Stimulated activated CD4-positive, alpha-beta T cell treated with anti-CD3 and anti-CD28 coated beads, TNF-alpha, amount 100 ng/mL, for 48 hours (primary cell): ENCODE measurements around the gene LOXL3.
"Not testable (repeated sequence)": the region's sequence is repeated elsewhere in the genome, so short reads cannot be mapped to it uniquely, and the experiment has no call there.

ENCODE experiments used
- DNase-seq, 3 donors: peaks; one replicate each; pipeline ENCODE4 v3.0.0-alpha.2; 2020; ENCODE audit warnings: low read depth in 3 of 3

The LOXL3 gene

DNA sequence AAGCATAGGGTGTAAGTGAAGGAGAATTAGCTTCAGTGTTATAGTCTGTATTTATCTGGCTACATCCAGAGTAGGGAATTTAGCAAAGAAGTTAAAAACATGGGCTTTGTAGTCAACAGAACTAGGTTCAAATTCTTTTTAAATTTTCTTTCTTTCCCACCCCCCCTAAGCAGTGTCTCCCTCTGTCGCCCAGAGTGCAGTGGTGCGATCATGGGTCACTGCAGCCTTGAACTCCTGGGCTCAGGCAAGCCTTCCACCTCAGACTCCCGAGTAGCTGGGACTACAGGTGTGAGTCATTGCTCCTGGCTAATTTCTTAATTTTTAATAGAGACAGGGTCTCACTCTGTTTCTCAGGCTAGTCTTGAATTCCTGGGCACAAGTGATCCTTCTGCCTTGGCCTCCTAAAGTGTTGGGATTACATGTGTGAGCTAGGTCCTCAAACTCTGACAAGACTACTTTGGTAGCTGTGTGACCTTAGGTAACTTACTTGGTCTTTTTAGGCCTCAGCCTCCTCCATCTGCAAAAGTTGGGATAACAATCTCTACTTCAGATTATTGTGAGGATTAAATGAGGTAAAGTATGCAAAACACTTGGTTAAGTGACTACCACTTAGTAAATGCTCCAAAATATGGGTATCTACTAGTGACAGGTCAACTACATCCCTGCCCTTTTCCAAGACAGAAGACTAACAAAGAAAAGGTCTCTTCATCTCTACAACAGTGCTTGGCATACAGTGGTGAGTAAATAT lies 18.6 kb upstream of the LOXL3 start:
- DNase-seq = no peak

GRCh38 chr2:74571058-74571457 lies 17.3 kb upstream of the LOXL3 start:
- no peak for DNase-seq

GRCh38 chr2:74569686-74570085 lies 15.9 kb upstream of the LOXL3 start:
- DNase-seq = no peak

DNA sequence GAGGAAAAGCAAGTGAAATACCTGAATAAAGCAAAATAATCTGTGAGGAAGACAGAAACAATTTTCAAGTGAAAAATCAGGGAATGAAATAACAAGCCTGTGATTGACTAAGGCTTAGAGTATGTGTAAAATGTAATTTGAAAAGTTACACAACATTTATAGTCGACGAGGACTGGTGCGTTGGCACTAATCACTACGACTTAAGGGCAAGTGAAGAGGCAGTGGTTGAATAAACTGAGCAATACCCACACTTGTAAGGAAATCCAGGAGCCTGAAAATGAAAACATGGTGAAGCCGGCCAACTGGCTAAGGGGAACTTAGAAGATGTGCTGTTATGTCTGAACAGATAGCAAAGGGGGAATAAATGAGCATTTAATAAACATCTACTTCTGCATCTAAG lies 14.1 kb upstream of the LOXL3 start:
- no peak for DNase-seq

GRCh38 chr2:74566754-74567085 lies 13.0 kb upstream of the LOXL3 start:
- DNase-seq = no peak

GRCh38 chr2:74566076-74566753 lies 12.5 kb upstream of the LOXL3 start:
- no peak for DNase-seq

DNA sequence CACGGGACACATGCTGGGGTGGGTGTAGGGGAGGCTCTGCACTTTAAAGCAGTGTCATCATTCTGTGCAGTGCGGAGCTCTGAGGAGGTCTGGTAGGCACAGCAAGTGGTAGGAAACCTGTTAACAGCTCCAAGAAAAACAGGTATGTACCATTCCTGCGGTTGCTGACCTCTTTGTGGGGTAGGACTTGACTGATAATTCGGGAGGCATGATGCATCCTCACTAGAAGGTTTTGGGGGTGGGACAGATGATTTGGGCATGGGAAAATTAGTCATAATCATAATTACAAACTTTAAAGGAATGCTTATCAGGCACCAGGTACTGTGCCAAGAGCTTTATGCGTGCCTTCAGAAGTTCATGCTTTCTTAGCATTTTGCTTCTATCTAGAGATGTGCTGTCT lies 10.5 kb upstream of the LOXL3 start:
- DNase-seq = no peak

- DNase-seq = no peak
Observed at GRCh38 chr2:74562126-74562775, 8.5 kb upstream of the LOXL3 start.

GRCh38 chr2:74561022-74561421 lies 7.3 kb upstream of the LOXL3 start:
- DNase-seq = not testable (repeated sequence)

GRCh38 chr2:74560591-74560990 lies 6.8 kb upstream of the LOXL3 start:
- no peak for DNase-seq

GRCh38 chr2:74559912-74560311 lies 6.2 kb upstream of the LOXL3 start:
- no peak for DNase-seq

- DNase-seq = no peak
Observed at GRCh38 chr2:74558284-74559230, 4.8 kb upstream of the LOXL3 start.

DNA sequence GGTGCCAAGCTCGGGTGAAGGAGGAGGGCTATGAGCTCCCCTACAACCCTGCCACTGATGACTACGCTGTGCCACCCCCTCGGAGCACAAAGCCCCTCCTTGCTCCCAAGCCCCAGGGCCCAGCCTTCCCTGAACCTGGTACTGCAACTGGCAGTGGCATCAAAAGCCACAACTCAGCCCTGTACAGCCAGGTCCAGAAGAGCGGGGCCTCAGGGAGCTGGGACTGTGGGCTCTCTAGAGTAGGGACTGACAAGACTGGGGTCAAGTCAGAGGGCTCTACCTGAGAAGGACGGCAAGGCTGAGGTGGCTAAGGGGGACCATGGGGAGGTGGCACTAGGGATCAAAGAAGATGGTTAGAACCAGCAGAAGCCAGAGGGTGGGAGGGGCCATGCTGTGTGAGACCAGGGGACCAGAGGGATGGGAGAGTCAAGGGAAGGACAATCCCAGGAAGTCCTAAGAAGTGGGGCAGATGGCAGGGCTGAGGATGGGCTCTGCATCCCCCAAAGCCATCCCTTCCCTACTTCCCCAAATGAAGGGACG lies 3.2 kb upstream of the LOXL3 start:
- no peak for DNase-seq

- no peak for DNase-seq
Observed at GRCh38 chr2:74556159-74556558, 2.4 kb upstream of the LOXL3 start.

GRCh38 chr2:74555610-74556103 lies 1.9 kb upstream of the LOXL3 start:
- no peak for DNase-seq

DNA sequence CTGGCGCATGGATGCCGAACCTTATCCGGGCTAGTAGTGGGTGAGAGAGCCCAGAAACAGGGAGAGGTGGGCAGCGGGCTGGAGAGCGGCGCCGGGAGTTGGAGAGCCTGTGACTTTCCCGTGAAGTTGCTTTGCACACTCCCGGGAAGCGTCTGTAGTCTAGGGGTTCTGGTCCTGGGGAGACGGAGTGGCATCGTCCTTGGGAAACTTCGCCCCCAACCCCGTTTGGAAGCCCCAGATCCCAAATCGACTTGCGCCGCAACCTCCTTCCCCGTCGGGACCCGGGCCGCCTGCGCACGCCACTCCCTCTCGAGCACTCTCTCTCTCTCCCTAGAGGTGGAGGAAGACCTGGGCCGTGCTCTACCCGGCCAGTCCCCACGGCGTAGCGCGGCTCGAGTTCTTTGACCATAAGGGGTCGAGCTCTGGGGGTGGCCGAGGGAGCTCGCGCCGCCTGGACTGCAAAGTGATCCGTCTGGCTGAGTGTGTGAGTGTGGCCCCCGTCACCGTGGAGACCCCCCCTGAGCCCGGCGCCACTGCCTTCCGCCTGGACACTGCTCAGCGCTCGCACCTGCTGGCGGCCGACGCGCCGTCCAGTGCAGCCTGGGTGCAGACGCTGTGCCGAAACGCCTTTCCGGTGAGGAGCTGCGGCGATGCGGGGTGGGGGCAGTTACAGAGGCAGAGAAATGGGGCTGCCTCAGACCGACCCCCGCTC lies 1.2 kb upstream of the LOXL3 start:
- DNase-seq = peak in 1 of 3 donors; percentile 46

- no peak for DNase-seq
Observed at GRCh38 chr2:74552914-74553811, 579 bp downstream of the LOXL3 start.

DNA sequence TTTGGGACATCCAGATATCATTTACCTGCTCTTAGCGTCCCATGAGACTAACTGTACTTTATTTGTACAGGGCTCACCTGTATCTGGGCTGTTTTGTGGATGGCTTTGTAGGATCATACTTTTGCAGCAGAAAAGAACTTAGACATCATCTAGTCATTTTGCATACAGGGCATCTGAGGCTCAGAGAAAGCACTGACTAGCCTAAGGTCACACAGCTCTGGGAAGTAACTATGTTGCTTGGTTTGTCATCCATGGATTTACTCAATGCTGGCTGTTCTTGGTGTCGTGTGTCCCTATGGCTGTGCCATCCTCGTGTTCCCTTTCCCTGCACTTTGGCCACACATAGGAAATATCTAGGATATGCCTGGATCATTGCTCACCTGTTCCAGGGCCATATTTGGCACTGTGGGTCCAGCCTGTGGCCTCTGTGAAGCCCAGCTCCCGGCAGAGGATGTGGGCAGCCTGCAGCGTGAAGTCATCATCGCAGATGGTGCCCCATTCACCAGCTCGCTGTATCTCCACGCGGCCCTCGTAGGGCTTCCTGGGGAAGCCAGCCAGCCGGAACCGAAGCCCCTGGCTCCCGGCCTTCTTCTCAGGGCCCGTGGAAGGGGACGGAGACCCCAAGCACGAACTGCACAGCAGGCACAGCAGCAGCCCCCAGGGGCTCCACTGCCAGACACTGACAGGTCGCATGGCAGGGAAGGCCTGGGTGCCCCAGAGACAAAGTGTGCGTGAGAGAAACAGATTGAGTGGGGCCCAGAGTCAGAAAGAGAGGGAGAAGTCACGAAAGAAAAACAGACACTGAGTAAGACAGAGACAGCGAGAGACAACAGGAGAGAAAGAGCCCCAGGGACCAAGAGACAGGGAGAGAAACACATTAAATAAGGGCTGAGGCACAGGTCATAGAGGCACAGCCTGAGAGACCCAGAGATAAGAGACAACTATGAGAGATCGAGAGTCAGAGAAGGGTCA lies 1.5 kb downstream of the LOXL3 start:
- DNase-seq = no peak

GRCh38 chr2:74551530-74551929 lies 2.2 kb downstream of the LOXL3 start:
- DNase-seq = no peak
